T-helper 1 cell treated with Interleukin-12 subunit alpha and Interleukin-12 subunit beta and Interleukin-4 antibody, amounts not matched to agents 30 μg/mL and 1 μg/mL, for 36 hours (primary cell): Measurements from ENCODE around the gene CERS2.

Source experiments
- H3K27ac Mint-ChIP-seq: one replicate; pipeline ENCODE4 v1.8.0; 2021; ENCODE audit warnings: mild to moderate bottlenecking, mixed read lengths
- H3K27me3 Mint-ChIP-seq: one replicate; pipeline ENCODE4 v1.8.0; 2021; ENCODE audit warnings: low read depth, mixed read lengths
- H3K36me3 Mint-ChIP-seq: one replicate; pipeline ENCODE4 v1.8.0; 2021; ENCODE audit warnings: low read depth, mixed read lengths
- H3K4me1 Mint-ChIP-seq: one replicate; pipeline ENCODE4 v1.8.0; 2021; ENCODE audit warnings: low read depth, mixed read lengths
- H3K4me3 Mint-ChIP-seq: one replicate; pipeline ENCODE4 v1.8.0; 2021; ENCODE audit warnings: mild to moderate bottlenecking, moderate library complexity, mixed read lengths
- H3K9me3 Mint-ChIP-seq: one replicate; pipeline ENCODE4 v1.8.0; 2021; ENCODE audit warnings: mixed read lengths

Gene CERS2

GRCh38 chr1:150981805-150982712, 7.4 kb upstream of the CERS2 start, which contains the start of gene ANXA9:
TSS of gene ANXA9 (plus strand) at chr1:150982292. CDS start at chr1:150983106, 814 bp downstream.
- Mint-ChIP-seq H3K4me1 (peaks cover 11% of the 10 kb centered on the region), H3K27ac (no peak within 1 kb of the TSS), H3K9me3 (no peaks in the 10 kb centered on the region)

GRCh38 chr1:150981177-150981804, 6.7 kb upstream of the CERS2 start:
- Mint-ChIP-seq H3K9me3 (no peaks in the 10 kb centered on the region), H3K4me1 (peaks cover 17% of the 10 kb centered on the region), H3K4me3 (no peak overlapping the region), H3K36me3 (no peaks in the 10 kb centered on the region), H3K27ac (no peak overlapping the region), H3K27me3 (no peaks in the 10 kb centered on the region)

More at GRCh38 chr1:150981805-150982712, 7.4 kb upstream of the CERS2 start, which contains the start of gene ANXA9:
- Mint-ChIP-seq H3K4me3 (no peak within 1 kb of the TSS), H3K36me3 (no peaks in the 10 kb centered on the region), H3K27me3 (no peaks in the 10 kb centered on the region)

- Mint-ChIP-seq H3K4me3 (peak overlapping the region; percentile 14), H3K36me3 (no peaks in the 10 kb centered on the region), H3K9me3 (no peaks in the 10 kb centered on the region), H3K27ac (no peak overlapping the region), H3K27me3 (no peaks in the 10 kb centered on the region), H3K4me1 (peaks cover 22% of the 10 kb centered on the region)
These were observed 4.7 kb upstream of the CERS2 start for GRCh38 chr1:150979092-150980056.

GRCh38 chr1:150976879-150977694, 2.5 kb upstream of the CERS2 start:
- Mint-ChIP-seq H3K4me3 (peak overlapping the region; percentile 81), H3K27me3 (no peaks in the 10 kb centered on the region), H3K4me1 (peaks cover 36% of the 10 kb centered on the region), H3K36me3 (peaks cover 7% of the 10 kb centered on the region), H3K9me3 (no peaks in the 10 kb centered on the region), H3K27ac (peak overlapping the region; percentile 50)

GRCh38 chr1:150976401-150976821, 1.8 kb upstream of the CERS2 start:
- Mint-ChIP-seq H3K27me3 (no peaks in the 10 kb centered on the region), H3K9me3 (no peaks in the 10 kb centered on the region), H3K36me3 (peaks cover 7% of the 10 kb centered on the region), H3K27ac (no peak overlapping the region), H3K4me1 (peaks cover 42% of the 10 kb centered on the region), H3K4me3 (peak overlapping the region; percentile 81)

GRCh38 chr1:150973836-150974579, 627 bp downstream of the CERS2 start:
- Mint-ChIP-seq H3K4me3 (peak overlapping the region; percentile 88), H3K36me3 (peaks cover 7% of the 10 kb centered on the region), H3K27me3 (no peaks in the 10 kb centered on the region), H3K4me1 (peaks cover 49% of the 10 kb centered on the region), H3K9me3 (no peaks in the 10 kb centered on the region), H3K27ac (peak overlapping the region; percentile 66)

- Mint-ChIP-seq H3K27me3 (no peaks in the 10 kb centered on the region), H3K4me3 (peak overlapping the region; percentile 88), H3K9me3 (no peaks in the 10 kb centered on the region), H3K4me1 (peaks cover 47% of the 10 kb centered on the region), H3K36me3 (peaks cover 13% of the 10 kb centered on the region), H3K27ac (peak overlapping the region; percentile 66)
These were observed 1.3 kb downstream of the CERS2 start for GRCh38 chr1:150973258-150973835.

GRCh38 chr1:150972417-150972940, 2.2 kb downstream of the CERS2 start:
- Mint-ChIP-seq H3K27me3 (no peaks in the 10 kb centered on the region), H3K27ac (peak overlapping the region; percentile 66), H3K4me1 (peaks cover 46% of the 10 kb centered on the region), H3K4me3 (peak overlapping the region; percentile 88), H3K9me3 (no peaks in the 10 kb centered on the region), H3K36me3 (peaks cover 21% of the 10 kb centered on the region)

GRCh38 chr1:150971583-150972416, 2.8 kb downstream of the CERS2 start:
- H3K4me3 Mint-ChIP-seq, result peak overlapping the region; percentile 88
- peak overlapping the region; percentile 66 for H3K27ac Mint-ChIP-seq
- no peaks in the 10 kb centered on the region for H3K27me3 Mint-ChIP-seq
- peaks cover 39% of the 10 kb centered on the region for H3K4me1 Mint-ChIP-seq
- peaks cover 27% of the 10 kb centered on the region for H3K36me3 Mint-ChIP-seq
- no peaks in the 10 kb centered on the region for H3K9me3 Mint-ChIP-seq

- H3K9me3 Mint-ChIP-seq, result no peaks in the 10 kb centered on the region
- no peaks in the 10 kb centered on the region for H3K27me3 Mint-ChIP-seq
- peak overlapping the region; percentile 31 for H3K4me3 Mint-ChIP-seq
- peaks cover 35% of the 10 kb centered on the region for H3K36me3 Mint-ChIP-seq
- peak overlapping the region; percentile 63 for H3K27ac Mint-ChIP-seq
- peaks cover 35% of the 10 kb centered on the region for H3K4me1 Mint-ChIP-seq
These were observed 3.6 kb downstream of the CERS2 start for GRCh38 chr1:150970808-150971582.

- no peak overlapping the region for H3K27ac Mint-ChIP-seq
- peaks cover 31% of the 10 kb centered on the region for H3K4me1 Mint-ChIP-seq
- H3K27me3 Mint-ChIP-seq, result no peaks in the 10 kb centered on the region
- H3K9me3 Mint-ChIP-seq, result no peaks in the 10 kb centered on the region
- no peak overlapping the region for H3K4me3 Mint-ChIP-seq
- peaks cover 44% of the 10 kb centered on the region for H3K36me3 Mint-ChIP-seq
These were observed 5.0 kb downstream of the CERS2 start for GRCh38 chr1:150969626-150970025.
